WTC11 (cell line): ENCODE data around the gene ZNF358. TPM values are rescaled to one million over a fixed set of nuclear protein-coding genes. Genes with fewer than 3 reads are reported as not detected.

Source experiments
- ATAC-seq: fragments of 200-7000 bp; cut with Tn5 transposase; 2 replicates; pipeline ENCODE4 v1.10.0; 2021; ENCODE audit warnings: mild to moderate bottlenecking, moderate library complexity
- CTCF ChIA-PET: fragments of 300-600 bp; sonication (Branson Sonifier 250); formaldehyde crosslinking; loops from one replicate; lab custom pipeline; 2021; ENCODE audit warnings: antibody characterized with exemption; lab: Charles Lee
- POLR2A ChIA-PET: fragments of 350-600 bp; sonication (Branson Sonifier 250); formaldehyde crosslinking; loops from one replicate; lab custom pipeline; 2021; ENCODE audit warnings: antibody characterized with exemption; lab: Charles Lee
- DNase-seq: peaks from one replicate; pipeline ENCODE4 v3.0.0; 2021; ENCODE audit warnings: low spot score
- H3K27ac Mint-ChIP-seq: 2 replicates; pipeline ENCODE4 v1.8.0; 2021; ENCODE audit warnings: mixed read lengths
- H3K27me3 Mint-ChIP-seq: 2 replicates; pipeline ENCODE4 v1.8.0; 2021; ENCODE audit warnings: low read depth, mild to moderate bottlenecking, moderate library complexity, mixed read lengths
- H3K36me3 Mint-ChIP-seq: 2 replicates; pipeline ENCODE4 v1.8.0; 2021; ENCODE audit warnings: mixed read lengths
- H3K4me1 Mint-ChIP-seq: 2 replicates; pipeline ENCODE4 v1.8.0; 2022; ENCODE audit warnings: mixed read lengths
- H3K4me3 Mint-ChIP-seq: 2 replicates; pipeline ENCODE4 v1.8.0; 2021; ENCODE audit warnings: mild to moderate bottlenecking, moderate library complexity, mixed read lengths
- H3K9me3 Mint-ChIP-seq: 2 replicates; pipeline ENCODE4 v1.8.0; 2021; ENCODE audit warnings: mixed read lengths
- AR ChIP-seq: fragments of 250-450 bp; sonication (Bioruptor Pico); IDR thresholded peaks from 2 replicates; pipeline ENCODE4 v1.9.0; 2021; ENCODE audit warnings: mild to moderate bottlenecking
- ATF2 ChIP-seq: sonication (generic); formaldehyde crosslinking; IDR thresholded peaks from 2 replicates; pipeline ENCODE4 v1.8.1; 2022; ENCODE audit warnings: low read depth, missing genetic modification reagents, borderline replicate concordance
- ATF6 ChIP-seq: sonication (generic); formaldehyde crosslinking; IDR thresholded peaks from 2 replicates; pipeline ENCODE4 v1.8.1; 2023; ENCODE audit warnings: mild to moderate bottlenecking, missing genetic modification reagents
- CREB1 ChIP-seq: sonication (generic); formaldehyde crosslinking; IDR thresholded peaks from 2 replicates; pipeline ENCODE4 v1.8.0; 2023; ENCODE audit warnings: mild to moderate bottlenecking, missing genetic modification reagents
- JUN ChIP-seq: sonication (generic); formaldehyde crosslinking; IDR thresholded peaks from 2 replicates; pipeline ENCODE4 v1.8.0; 2023; ENCODE audit warnings: mild to moderate bottlenecking, missing genetic modification reagents
- MYBL2 ChIP-seq: sonication (generic); formaldehyde crosslinking; IDR thresholded peaks from 2 replicates; pipeline ENCODE4 v1.8.1; 2023; ENCODE audit warnings: mild to moderate bottlenecking, moderate library complexity, missing genetic modification reagents
- NR1H2 ChIP-seq: sonication (generic); formaldehyde crosslinking; IDR thresholded peaks from 2 replicates; pipeline ENCODE4 v1.9.0; 2021; ENCODE audit warnings: mild to moderate bottlenecking, moderate library complexity, missing genetic modification reagents
- NR3C1 ChIP-seq: sonication (generic); formaldehyde crosslinking; conservative IDR thresholded peaks from 2 replicates; pipeline ENCODE4 v1.8.1; 2023; ENCODE audit warnings: low read depth, mild to moderate bottlenecking, missing genetic modification reagents
- PRRX2 ChIP-seq: fragments of 250-450 bp; sonication (Bioruptor Pico); IDR thresholded peaks from 2 replicates; pipeline ENCODE4 v1.8.0; 2021; ENCODE audit warnings: mild to moderate bottlenecking
- SP1 ChIP-seq: sonication (generic); formaldehyde crosslinking; conservative IDR thresholded peaks from 2 replicates; pipeline ENCODE4 v1.8.1; 2022; ENCODE audit warnings: missing genetic modification reagents
- STAT6 ChIP-seq: sonication (generic); formaldehyde crosslinking; conservative IDR thresholded peaks from 2 replicates; pipeline ENCODE4 v1.8.1; 2023; ENCODE audit warnings: mild to moderate bottlenecking, low read depth, missing genetic modification reagents, moderate library complexity
- TCF7 ChIP-seq: sonication (generic); formaldehyde crosslinking; IDR thresholded peaks from 2 replicates; pipeline ENCODE4 v1.8.0; 2022; ENCODE audit warnings: mild to moderate bottlenecking, low read depth, missing genetic modification reagents, moderate library complexity
- ZBTB21 ChIP-seq: sonication (generic); formaldehyde crosslinking; IDR thresholded peaks from 2 replicates; pipeline ENCODE4 v1.8.1; 2023; ENCODE audit warnings: mild to moderate bottlenecking, missing genetic modification reagents, borderline replicate concordance
- ZNF425 ChIP-seq: fragments of 250-450 bp; sonication (Bioruptor Pico); conservative IDR thresholded peaks from 2 replicates; pipeline ENCODE4 v1.9.0; 2021; ENCODE audit warnings: mild to moderate bottlenecking
- total RNA-seq: library from RNA; stranded (reverse); gene quantifications from 3 replicates; pipeline ENCODE4 v1.2.3, GENCODE V29; 2021

The ZNF358 gene
- total RNA-seq, 1 experiment from 2014 or later: 37.5 TPM

GRCh38 chr19:7471696-7472615 lies 43.9 kb upstream of the ZNF358 start:
- no peak for ATAC-seq
- no peaks in the 10 kb centered on the region for H3K9me3 Mint-ChIP-seq
- POLR2A ChIA-PET: interaction anchor here (0.5 kb wide), 1 partner anchor 28 kb away, joined by 4 read pairs; no protein-coding TSS in a partner anchor
- H3K27me3 Mint-ChIP-seq: no peaks in the 10 kb centered on the region
- H3K4me1 Mint-ChIP-seq: no peaks in the 10 kb centered on the region
- no peak for DNase-seq
- TF ChIP-seq NR3C1 (CRISPR knock-in tag) (no peak), TCF7 (no peak), AR (CRISPR knock-in tag) (no peak), STAT6 (no peak), PRRX2 (no peak), CREB1 (CRISPR knock-in tag) (no peak), ZNF425 (CRISPR knock-in tag) (no peak), MYBL2 (no peak), ZBTB21 (CRISPR knock-in tag) (no peak), JUN (CRISPR knock-in tag) (no peak), ATF6 (CRISPR knock-in tag) (no peak), NR1H2 (no peak), SP1 (CRISPR knock-in tag) (no peak), ATF2 (CRISPR knock-in tag) (no peak)
- no peak overlapping the region for H3K4me3 Mint-ChIP-seq
- no peak overlapping the region for H3K27ac Mint-ChIP-seq
- H3K36me3 Mint-ChIP-seq: peaks cover 6% of the 10 kb centered on the region; the same call in 1 of the 2 replicates
- CTCF ChIA-PET: no interaction called here
